NCI-H146 treated with DMSO at 0.1 percent for 48 hours (cell line): ENCODE data around the gene INTS3.
"Not testable (repeated sequence)": the region's sequence is repeated elsewhere in the genome, so short reads cannot be mapped to it uniquely, and the experiment has no call there.

Experiments used
- DNase-seq: peaks from one replicate; lab custom pipeline; 2025; ENCODE audit not compliant: unreplicated experiment; lab: John Stamatoyannopoulos, UW

Gene INTS3

GRCh38 chr1:153778051-153778823 is 50.4 kb downstream of the INTS3 start:
- no peak for DNase-seq

- no peak for DNase-seq
Measured at GRCh38 chr1:153778824-153779519, 51.1 kb downstream of the INTS3 start.

- DNase-seq, result no peak
Measured at GRCh38 chr1:153779781-153780541, 52.1 kb downstream of the INTS3 start.

GRCh38 chr1:153780551-153780950 is 52.7 kb downstream of the INTS3 start:
- DNase-seq, result no peak

DNA sequence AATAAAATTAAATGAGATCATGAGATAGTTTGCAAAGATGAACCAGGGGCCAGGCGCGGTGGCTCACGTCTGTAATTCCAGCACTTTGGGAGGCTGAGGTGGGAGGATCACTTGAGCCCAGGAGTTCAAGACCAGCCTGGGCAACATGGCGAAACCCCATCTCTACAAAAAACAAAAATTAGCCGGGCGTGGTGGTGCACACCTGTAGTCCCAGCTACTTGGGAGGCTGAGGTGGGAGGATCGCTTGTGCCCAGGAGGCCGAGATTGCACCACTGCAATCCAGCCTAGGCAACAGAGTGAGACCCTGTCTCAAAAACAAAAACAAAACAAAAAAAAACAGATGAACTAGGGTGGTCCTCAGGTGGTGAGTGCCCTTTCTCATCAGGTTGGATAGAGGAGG is 54.8 kb downstream of the INTS3 start:
- DNase-seq, result not testable (repeated sequence)

- DNase-seq, result peak; percentile 82
Measured at GRCh38 chr1:153783233-153784190, 55.7 kb downstream of the INTS3 start.

GRCh38 chr1:153786038-153786790 is 58.4 kb downstream of the INTS3 start:
- no peak for DNase-seq

DNA sequence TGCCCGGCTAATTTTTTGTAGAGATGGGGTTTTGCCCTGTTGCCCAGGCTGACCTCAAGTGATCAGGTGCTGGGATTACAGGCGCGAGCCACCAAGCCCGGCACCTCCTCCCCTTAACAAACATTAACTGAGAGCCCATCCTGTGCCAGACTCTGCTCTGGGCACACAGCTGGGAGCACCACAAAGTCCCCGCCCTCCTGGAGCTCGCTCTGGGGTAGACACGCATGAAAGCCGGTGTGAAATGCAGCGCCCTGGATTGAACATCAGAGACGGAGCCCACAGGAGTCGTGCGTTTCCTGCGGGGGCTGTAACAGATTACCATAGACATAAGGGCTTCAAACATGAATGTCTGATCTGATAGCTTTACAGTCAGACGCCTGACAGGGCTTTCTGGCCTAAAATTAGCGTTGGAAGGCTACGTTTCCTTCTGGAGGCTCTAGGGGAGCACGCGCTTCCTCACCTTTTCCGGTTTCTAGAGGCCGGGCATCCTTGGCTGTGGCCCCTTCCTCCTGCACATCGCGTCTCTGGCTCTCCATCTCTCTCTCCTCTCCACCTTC is 61.7 kb downstream of the INTS3 start:
- DNase-seq, result no peak

DNA sequence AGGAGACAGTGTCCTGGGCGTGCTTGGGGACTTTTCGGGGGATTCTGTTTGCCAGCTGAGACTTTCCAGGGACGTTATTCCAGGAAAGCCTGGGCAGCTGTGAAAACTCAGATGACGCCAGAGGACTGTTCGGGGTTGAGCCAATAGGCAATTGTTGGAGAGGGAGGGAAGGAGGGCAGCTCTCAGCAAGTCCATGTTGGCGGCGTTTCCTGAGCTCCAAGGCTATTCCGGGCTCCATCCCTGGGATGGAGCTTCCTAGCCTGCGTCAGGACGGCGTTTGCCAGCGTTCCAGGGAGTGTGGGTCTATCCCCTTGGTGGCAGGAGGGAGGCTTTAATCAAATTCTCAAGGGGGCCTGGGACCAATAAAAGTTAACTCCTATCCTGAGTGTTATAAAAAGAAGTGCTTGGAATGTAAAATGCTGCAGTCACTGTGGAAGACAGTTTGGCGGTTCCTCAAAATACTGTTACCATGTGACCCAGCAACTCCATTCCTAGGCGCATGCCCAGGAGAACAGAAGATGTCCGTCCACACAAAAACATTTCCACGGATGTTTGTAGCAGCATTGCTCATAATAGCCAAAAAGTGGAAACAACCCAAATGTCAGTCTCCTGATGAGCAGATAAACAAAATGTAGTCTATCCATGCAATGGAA is 62.6 kb downstream of the INTS3 start:
- DNase-seq, result no peak

- no peak for DNase-seq
Measured at GRCh38 chr1:153790966-153791647, 63.3 kb downstream of the INTS3 start.

DNA sequence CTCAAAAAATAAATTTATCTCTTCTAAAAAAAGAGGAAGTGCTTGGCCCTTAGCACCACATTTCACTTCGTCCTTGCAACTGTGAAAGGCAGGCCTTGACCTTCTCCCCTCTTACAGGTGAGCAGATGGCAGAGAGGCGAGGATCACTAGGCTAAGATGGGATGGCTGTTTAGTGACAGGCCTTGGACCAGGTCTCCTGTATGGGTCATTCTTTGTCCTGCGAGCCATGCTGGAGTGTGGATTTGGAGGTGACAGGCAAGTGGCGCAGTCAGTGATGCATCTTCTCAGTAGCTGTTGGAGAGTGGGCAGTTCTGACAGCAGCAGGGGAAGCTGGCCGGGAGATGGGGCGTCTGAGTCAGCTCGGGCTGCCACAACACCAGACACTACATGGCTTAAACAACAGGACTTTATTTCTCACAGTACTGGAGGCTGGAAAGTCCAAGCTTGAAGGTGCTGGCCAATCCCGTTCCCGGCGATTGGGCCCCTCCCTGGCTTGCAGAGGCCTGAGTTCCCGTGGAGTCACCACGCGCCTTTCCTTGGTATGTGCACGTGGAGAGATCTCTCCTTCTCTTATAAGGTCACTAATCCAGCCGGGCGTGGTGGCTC is 63.9 kb downstream of the INTS3 start:
- DNase-seq, result no peak

- no peak for DNase-seq
Measured at GRCh38 chr1:153792631-153793041, 64.8 kb downstream of the INTS3 start.

DNA sequence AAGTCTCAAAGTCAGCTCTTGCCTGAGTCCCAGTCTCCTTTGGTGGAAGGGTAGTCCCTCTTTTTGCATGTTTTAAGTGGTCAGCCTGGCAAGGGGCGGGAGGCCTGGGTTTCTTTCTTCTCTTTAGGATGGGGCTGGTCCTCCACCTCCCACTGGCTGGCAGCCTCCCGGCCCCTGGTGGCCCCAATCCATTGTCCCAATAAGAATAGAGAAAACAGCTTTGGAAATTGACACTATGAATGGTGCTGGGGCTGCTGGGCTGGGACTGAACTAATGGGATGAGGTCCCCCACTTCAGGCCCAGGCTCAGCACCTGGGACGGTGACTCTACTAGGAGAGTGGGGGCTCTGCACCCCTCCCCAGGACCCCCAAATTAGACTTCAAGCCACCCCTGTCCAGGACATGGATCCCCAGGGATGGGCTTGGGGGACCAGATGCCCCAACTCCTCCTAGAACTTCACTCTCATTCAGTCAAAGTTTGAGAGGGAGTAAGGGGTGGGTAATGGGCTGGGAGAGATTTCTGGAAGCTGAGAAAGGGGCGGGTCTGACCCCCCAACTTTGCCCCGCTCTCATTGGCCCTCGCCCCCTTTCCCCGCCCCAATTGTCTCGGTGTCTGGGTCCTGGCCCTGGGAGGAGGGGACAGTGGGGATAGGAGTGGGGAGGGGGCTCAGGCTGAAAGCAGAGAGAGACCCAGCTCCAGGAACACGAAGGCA is 65.6 kb downstream of the INTS3 start:
- DNase-seq, result no peak

GRCh38 chr1:153793973-153794615 is 66.2 kb downstream of the INTS3 start:
- DNase-seq, result no peak

DNA sequence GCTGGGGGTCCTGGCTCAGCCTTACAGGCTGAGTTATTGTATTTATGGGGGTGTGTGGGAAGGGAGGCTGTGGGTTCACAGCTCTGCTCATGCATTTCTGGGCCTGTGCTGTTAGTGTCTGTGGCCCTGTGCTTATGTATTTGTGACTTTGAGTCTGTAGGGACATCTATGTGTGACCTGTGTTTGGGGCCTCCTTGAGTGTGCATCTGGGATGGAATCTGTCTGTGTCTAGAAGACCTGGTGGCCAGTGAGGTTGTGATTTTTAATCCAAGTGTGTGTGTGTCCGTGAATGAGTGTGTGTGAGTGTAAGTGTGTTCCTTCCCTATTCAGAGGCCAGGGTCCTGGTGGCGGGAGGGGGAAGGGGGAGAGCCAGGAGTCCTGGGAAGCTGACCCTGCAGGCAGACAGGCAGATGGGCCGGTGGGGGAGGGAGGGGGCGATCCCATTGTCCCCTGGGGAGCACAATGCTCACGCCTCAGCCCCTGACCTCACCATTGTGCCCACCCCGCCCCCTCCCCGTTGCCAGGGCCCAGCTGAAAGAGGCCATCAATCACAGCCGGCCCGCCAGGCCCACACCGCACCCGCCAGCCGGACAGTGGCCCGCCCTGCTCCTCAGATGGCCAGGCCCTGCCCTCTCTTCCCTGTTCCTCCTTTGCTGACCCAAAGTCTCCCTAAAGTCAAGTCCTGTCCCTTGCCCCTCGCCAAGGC is 66.9 kb downstream of the INTS3 start:
- no peak for DNase-seq

DNA sequence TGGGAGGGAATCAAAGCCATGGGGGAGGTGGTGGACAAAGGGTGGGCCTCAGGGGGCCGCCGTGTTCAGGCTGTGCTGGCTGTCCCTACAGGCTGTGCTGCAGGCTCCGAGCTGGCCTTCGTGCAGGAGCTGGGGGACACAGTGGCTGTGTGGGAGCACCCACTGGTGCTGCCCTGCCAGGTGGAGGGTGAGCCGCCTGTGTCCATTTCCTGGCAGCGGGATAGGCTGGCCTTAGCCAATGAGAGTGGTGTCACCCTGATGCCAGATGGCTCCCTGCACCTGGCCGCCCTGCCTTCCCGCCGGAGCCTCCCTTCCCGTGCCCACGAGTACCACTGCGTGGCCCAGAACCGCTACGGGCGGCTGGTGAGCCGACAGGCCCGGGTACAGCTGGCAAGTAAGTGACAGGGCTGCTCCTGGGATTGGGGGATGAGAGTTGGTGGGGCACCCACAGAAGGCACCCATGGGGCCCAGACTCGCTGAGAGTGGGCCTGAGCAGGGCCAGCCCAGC is 67.5 kb downstream of the INTS3 start:
- DNase-seq, result no peak
